Aorta (tissue), 5 donors: Measurements from ENCODE around the gene CEP72. TPM values are rescaled to one million over a fixed set of nuclear protein-coding genes. Genes with fewer than 3 reads are reported as not detected.
"Not testable (repeated sequence)": the region's sequence is repeated elsewhere in the genome, so short reads cannot be mapped to it uniquely, and the experiment has no call there.

Experiments used
- ATAC-seq: fragments of 200-7000 bp; cut with Tn5 transposase; one replicate; pipeline ENCODE4 v1.9.1; 2022; ENCODE audit warnings: moderate library complexity; ENCODE audit not compliant: low FRiP score
- DNase-seq, 2 donors: peaks; one replicate each; pipeline ENCODE4 v3.0.0-alpha.2; 2020
- H3K27ac ChIP-seq, 2 donors: one replicate each; pipeline ENCODE4 v1.5.1; 2013; ENCODE audit warnings: low read length in 2 of 2, mild to moderate bottlenecking in 2 of 2, moderate library complexity in 2 of 2, control low read depth in 1 of 2, inconsistent platforms in 1 of 2, low read depth in 1 of 2
- H3K27me3 ChIP-seq, 2 donors: one replicate each; pipeline ENCODE4 v1.6.1; 2013; ENCODE audit warnings: control low read depth in 1 of 2, low read length in 1 of 2, mild to moderate bottlenecking in 1 of 2, moderate library complexity in 1 of 2; ENCODE audit not compliant: insufficient read depth in 2 of 2, control insufficient read depth in 1 of 2
- H3K36me3 ChIP-seq, 2 donors: one replicate each; pipeline ENCODE4 v1.6.1; 2013; ENCODE audit warnings: control low read depth in 1 of 2, low read length in 1 of 2, mild to moderate bottlenecking in 1 of 2; ENCODE audit not compliant: insufficient read depth in 2 of 2, control insufficient read depth in 1 of 2
- H3K4me1 ChIP-seq, 2 donors: one replicate each; pipeline ENCODE4 v1.6.1; 2013; ENCODE audit warnings: low read length in 2 of 2, control low read depth in 1 of 2, mild to moderate bottlenecking in 1 of 2, moderate library complexity in 1 of 2; ENCODE audit not compliant: insufficient read depth in 2 of 2, control insufficient read depth in 1 of 2
- H3K4me3 ChIP-seq, 2 donors: one replicate each; pipeline ENCODE4 v1.5.1; 2013; ENCODE audit warnings: low read length in 2 of 2, control low read depth in 1 of 2, mild to moderate bottlenecking in 1 of 2
- H3K9me3 ChIP-seq: one replicate; pipeline ENCODE4 v1.6.1; 2013; ENCODE audit warnings: mild to moderate bottlenecking, low read length; ENCODE audit not compliant: control insufficient read depth
- WGBS, 2 donors: extraction: QIAGEN DNeasy Blood & Tissue Kit; methylation state at CpG; one replicate each; pipeline ENCODE4 v1.1.7; 2013; 5-methylcytosine and 5-hydroxymethylcytosine counted together
- intact Hi-C, 2 donors: fragments of 100-400 bp; cut with DNase I; formaldehyde crosslinking; loops; one replicate each; pipeline versions ENCODE4 v1.14.2 to v1.15.0; 2022
- polyA plus RNA-seq, 2 donors: library from polyadenylated mRNA; stranded (reverse); fragments of 200-250 nt; gene quantifications; one replicate each; pipeline ENCODE4 v1.2.3, GENCODE V29; 2013
- total RNA-seq, 2 donors: library from RNA; stranded (reverse); fragmentation: NEBNext Ultra II Directional; extraction: Animal tissue kit (Norgen Biotek cat#: 25700); gene quantifications; one replicate each; pipeline ENCODE4 v1.2.1, GENCODE V29; 2021
- donor health status: healthy with polysubstance abuse.
- donor health status: Bipolar disorder and iron deficiency.
- donor health status: DM: no; HTN: no; CAD: no.
- donor health status: DM: no; HTN: no; CAD: no.
- donor health status: DM: yes; HTN: yes; CAD: no.

Gene CEP72
- total and polyA plus RNA-seq, 4 donors = 0.82 to 6.5 (median 2.2) TPM; not detected in 1

DNA sequence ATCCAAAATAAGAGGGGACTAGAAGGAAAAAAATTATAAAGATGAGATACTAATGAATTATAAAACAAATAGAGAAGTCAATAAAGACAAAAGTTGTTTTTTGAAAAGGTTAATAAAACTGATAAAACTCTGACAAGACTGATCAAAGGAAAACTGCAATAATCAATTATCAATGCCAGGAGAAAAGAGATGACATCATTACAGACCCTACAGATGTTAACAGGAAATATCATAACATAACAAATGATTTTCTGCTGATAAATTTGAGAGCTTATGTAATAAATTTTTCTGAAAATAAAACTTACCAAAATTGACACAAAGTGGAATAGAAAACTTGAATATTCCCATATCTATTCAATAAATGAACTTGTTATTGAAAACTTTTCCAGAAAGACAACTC, 34.3 kb upstream of the CEP72 start:
- Histone ChIP-seq H3K4me3 (no peak overlapping the region), H3K27me3 (no peaks in the 10 kb centered on the region), H3K9me3 (peaks cover 9% of the 10 kb centered on the region), H3K36me3 (no peaks in the 10 kb centered on the region), H3K4me1 (no peaks in the 10 kb centered on the region), H3K27ac (no peak overlapping the region)
- no peak for DNase-seq
- ATAC-seq = no peak
- intact Hi-C loops = no loop called here

- WGBS, 2 donors = 64 to 76% methylated on average over 10 of the region's 10 CpGs
Measured at GRCh38 chr5:579211-579610, 32.9 kb upstream of the CEP72 start.

GRCh38 chr5:579746-580366, 32.3 kb upstream of the CEP72 start:
- Histone ChIP-seq H3K27me3 (no peaks in the 10 kb centered on the region), H3K4me1 (no peaks in the 10 kb centered on the region), H3K36me3 (no peaks in the 10 kb centered on the region), H3K4me3 (no peak overlapping the region), H3K27ac (no peak overlapping the region), H3K9me3 (peaks cover 9% of the 10 kb centered on the region)
- WGBS, 2 donors = 43 to 46% methylated on average over 16 to 17 of the region's 17 CpGs
- intact Hi-C loops = no loop called here
- no peak for DNase-seq
- peak; percentile 36 for ATAC-seq

More at GRCh38 chr5:579211-579610, 32.9 kb upstream of the CEP72 start:
- intact Hi-C loops = no loop called here
- no peak overlapping the region for H3K27ac ChIP-seq
- no peak for ATAC-seq
- no peaks in the 10 kb centered on the region for H3K4me1 ChIP-seq
- no peaks in the 10 kb centered on the region for H3K27me3 ChIP-seq
- DNase-seq = no peak
- H3K36me3 ChIP-seq = no peaks in the 10 kb centered on the region
- H3K4me3 ChIP-seq = no peak overlapping the region
- H3K9me3 ChIP-seq = peaks cover 9% of the 10 kb centered on the region

DNA sequence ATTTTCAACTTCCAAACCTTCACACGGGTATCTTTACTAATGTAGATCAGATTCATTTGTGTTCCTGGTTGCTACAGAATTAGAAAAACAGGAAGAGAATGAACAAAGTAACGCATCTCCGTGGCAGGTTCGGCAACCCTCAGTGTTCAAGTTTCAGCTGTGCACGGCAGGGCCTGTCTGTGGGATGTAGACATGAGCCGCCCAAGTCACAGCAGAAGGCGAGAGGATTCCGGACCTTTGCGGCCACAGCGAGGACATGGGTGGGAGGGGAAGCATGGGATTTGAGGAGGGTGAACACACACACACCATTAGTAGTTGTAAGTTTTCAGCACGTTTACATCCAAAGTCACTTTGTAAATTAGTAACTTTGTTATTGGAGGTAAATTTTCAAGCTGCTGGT, 31.7 kb upstream of the CEP72 start:
- intact Hi-C loops = no loop called here
- no peak for DNase-seq
- Histone ChIP-seq H3K27me3 (no peaks in the 10 kb centered on the region), H3K4me3 (no peak overlapping the region), H3K4me1 (no peaks in the 10 kb centered on the region), H3K27ac (no peak overlapping the region), H3K9me3 (peaks cover 8% of the 10 kb centered on the region), H3K36me3 (no peaks in the 10 kb centered on the region)
- WGBS, 2 donors = 39 to 49% methylated on average over 11 of the region's 11 CpGs
- no peak for ATAC-seq

- Histone ChIP-seq H3K27ac (no peak overlapping the region), H3K9me3 (peaks cover 2% of the 10 kb centered on the region), H3K27me3 (no peaks in the 10 kb centered on the region), H3K36me3 (no peaks in the 10 kb centered on the region), H3K4me3 (no peak overlapping the region), H3K4me1 (no peaks in the 10 kb centered on the region)
- WGBS, 2 donors = 77 to 84% methylated on average over 7 of the region's 7 CpGs
- DNase-seq (no peak), ATAC-seq (no peak)
- intact Hi-C loops = no loop called here
Measured at GRCh38 chr5:581266-581665, 30.9 kb upstream of the CEP72 start.

- WGBS, 2 donors = 83 to 86% methylated on average over 9 of the region's 9 CpGs
- intact Hi-C loops = no loop called here
Measured at GRCh38 chr5:581941-582340, 30.2 kb upstream of the CEP72 start.

DNA sequence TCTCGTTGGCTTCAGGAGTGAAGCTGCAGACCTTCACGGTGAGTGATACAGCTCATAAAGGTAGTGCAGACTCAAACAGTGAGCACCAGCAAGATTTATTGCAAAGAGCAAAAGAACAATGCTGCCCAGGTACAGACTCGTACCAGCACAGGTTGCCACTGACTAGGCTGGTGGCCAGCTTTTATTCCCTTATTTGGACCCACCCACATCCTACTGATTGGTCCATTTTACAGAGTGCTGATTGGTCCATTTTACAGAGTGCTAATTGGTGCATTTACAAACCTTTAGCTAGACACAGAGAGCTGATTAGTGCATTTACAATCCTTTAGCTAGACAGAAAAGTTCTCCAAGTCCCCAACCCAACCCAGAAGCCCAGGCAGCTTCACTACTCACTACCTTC, 29.7 kb upstream of the CEP72 start:
- WGBS, 2 donors = 75 to 79% methylated on average over 3 of the region's 3 CpGs
- H3K27ac ChIP-seq, ATAC-seq, H3K4me3 ChIP-seq, intact Hi-C loops, H3K36me3 ChIP-seq, H3K27me3 ChIP-seq, H3K9me3 ChIP-seq, DNase-seq, H3K4me1 ChIP-seq: not testable (repeated sequence)

More at GRCh38 chr5:581941-582340, 30.2 kb upstream of the CEP72 start:
- no peak for ATAC-seq
- Histone ChIP-seq H3K27ac (no peak overlapping the region), H3K36me3 (no peaks in the 10 kb centered on the region), H3K9me3 (peaks cover under 1% of the 10 kb centered on the region), H3K4me1 (no peaks in the 10 kb centered on the region), H3K4me3 (no peak overlapping the region), H3K27me3 (no peaks in the 10 kb centered on the region)
- no peak for DNase-seq

DNA sequence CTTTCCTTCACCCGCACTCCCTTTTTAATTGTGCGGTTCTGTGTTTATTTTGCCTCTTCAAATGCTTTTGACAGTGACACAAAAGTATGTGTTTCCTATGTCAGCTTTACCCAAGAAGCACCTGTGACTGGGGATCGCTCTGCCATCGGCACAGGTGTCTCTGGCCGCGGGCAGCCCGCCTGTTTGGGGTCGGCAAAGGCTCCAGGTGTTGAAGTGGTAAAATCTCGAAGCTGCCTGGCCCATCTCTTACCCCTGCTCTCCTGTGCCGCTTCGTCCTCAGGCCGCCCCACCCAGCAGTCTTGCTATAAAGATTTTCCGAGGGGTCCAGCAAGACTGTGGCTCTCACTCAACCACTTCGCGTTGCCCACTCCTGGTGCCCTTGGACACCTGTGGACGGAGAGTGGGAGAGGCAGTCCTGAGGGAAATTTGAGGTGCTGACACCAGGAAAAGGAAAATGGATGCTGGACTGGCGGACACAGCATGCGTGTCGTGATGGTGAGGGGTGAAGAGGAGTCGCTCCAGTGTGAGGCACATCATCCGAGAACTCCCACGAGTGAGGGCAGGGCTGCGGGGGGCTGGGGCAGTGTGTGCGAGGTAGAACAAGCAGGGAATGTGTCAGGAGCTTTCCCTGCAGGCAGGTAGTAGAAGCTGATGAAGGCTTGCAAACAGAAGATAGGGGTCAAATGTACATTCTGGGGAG, 29.1 kb upstream of the CEP72 start:
- WGBS, 2 donors = 87 to 90% methylated on average over 24 of the region's 24 CpGs
- DNase-seq = no peak
- no peaks in the 10 kb centered on the region for H3K27me3 ChIP-seq

GRCh38 chr5:583645-584044, 28.5 kb upstream of the CEP72 start:
- no peaks in the 10 kb centered on the region for H3K4me1 ChIP-seq
- no peaks in the 10 kb centered on the region for H3K9me3 ChIP-seq
- H3K4me3 ChIP-seq = no peak overlapping the region
- no peaks in the 10 kb centered on the region for H3K27me3 ChIP-seq
- intact Hi-C loops = no loop called here
- ATAC-seq = no peak
- no peak overlapping the region for H3K27ac ChIP-seq
- 76 to 83% methylated on average over 1 to 2 of the region's 2 CpGs for WGBS, 2 donors
- H3K36me3 ChIP-seq = no peaks in the 10 kb centered on the region
- no peak for DNase-seq

More for the DNA sequence above, 29.1 kb upstream of the CEP72 start:
- no peaks in the 10 kb centered on the region for H3K9me3 ChIP-seq
- no peaks in the 10 kb centered on the region for H3K36me3 ChIP-seq
- no peak for ATAC-seq
- no peak overlapping the region for H3K4me3 ChIP-seq
- no peak overlapping the region for H3K27ac ChIP-seq
- H3K4me1 ChIP-seq = no peaks in the 10 kb centered on the region
- intact Hi-C loops = no loop called here
